Tibial nerve (tissue), 4 donors: Measurements from ENCODE around the gene TAF6.

Experiments used
- CTCF ChIP-seq, 5 experiments: fragments of 200-600 bp in 3 of 5; fragments of 450-650 bp in 2 of 5; sonication (generic) in 3 of 5; IDR thresholded peaks; one replicate each; pipeline ENCODE4 v1.5.1; 2016 to 2019; ENCODE audit warnings: antibody characterized with exemption in 5 of 5, mild to moderate bottlenecking in 3 of 5, moderate library complexity in 2 of 5
- EP300 ChIP-seq, 2 donors: sonication (generic); formaldehyde crosslinking; IDR thresholded peaks; one replicate each; pipeline ENCODE4 v1.6.1; 2017; ENCODE audit warnings: antibody characterized with exemption in 2 of 2, mild to moderate bottlenecking in 1 of 2

DNA sequence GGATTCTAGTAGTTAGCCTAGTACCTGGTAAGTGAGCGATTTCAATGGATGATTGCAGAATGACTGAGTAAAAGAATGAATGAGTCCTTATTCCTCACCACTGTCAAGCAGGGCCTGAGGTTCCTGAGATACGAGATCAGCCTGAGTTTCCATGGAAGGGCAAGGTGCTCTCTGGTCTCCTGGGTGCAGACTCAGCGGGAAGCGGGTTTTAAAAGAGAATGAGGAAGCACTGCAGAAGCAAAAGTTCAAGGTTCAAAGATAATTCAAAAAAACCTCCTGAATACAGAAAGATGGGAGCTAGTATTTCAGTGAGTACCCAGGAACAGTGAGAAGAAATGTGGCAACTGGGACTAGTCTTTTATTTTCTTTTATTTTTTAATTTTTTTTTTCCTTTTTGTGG lies 42.0 kb downstream of the TAF6 start:
- TF ChIP-seq CTCF (IDR thresholded peaks at IDR 0.05) (no peak), EP300 (IDR thresholded peaks at IDR 0.05) (no peak)
